HepG2 (cell line): ENCODE data around the gene RPUSD3. TPM values are rescaled to one million over a fixed set of nuclear protein-coding genes. Genes with fewer than 3 reads are reported as not detected.
A peak's percentile ranks its signal among the peaks of the same experiment; 100 is the strongest.

Experiments used
- ATAC-seq: fragments of 200-7000 bp; cut with Tn5 transposase; 3 replicates; pipeline ENCODE4 v1.9.1; 2020; ENCODE audit warnings: mild to moderate bottlenecking, moderate library complexity
- Bru-seq: library from RNA; stranded (reverse); fragments of 400-500 nt; gene quantifications from one replicate; lab custom pipeline; 2021; lab: Mats Ljungman, UMichigan
- BruChase-seq, 2 experiments: library from RNA; stranded (reverse); fragments of 400-500 nt; gene quantifications; one replicate each; lab custom pipeline; 2021; lab: Mats Ljungman, UMichigan
- BruUV-seq: library from RNA; stranded (reverse); fragments of 400-500 nt; replicated peaks from 2 replicates; lab custom pipeline; 2021; lab: Mats Ljungman, UMichigan
- CTCF ChIA-PET: fragments of 300-600 bp; formaldehyde crosslinking; extraction: SDS; loops from one replicate; lab custom pipeline; 2021; ENCODE audit warnings: low total read pairs, inconsistent platforms, low intra/inter-chr PET ratio; lab: Yijun Ruan, JAX
- POLR2A ChIA-PET: fragments of 350-600 bp; sonication (Branson Sonifier 250); formaldehyde crosslinking; loops from one replicate; lab custom pipeline; 2020; ENCODE audit warnings: antibody characterized with exemption, inconsistent platforms; lab: Yijun Ruan, JAX
- DNase-seq: peaks from one replicate; pipeline ENCODE4 v3.0.0-alpha.2; 2015; ENCODE audit warnings: low spot score
- FAIRE-seq: peaks from 3 replicates; lab custom pipeline; 2011; peaks lifted over from hg19 to GRCh38; lab: Jason Lieb, UNC
- H2AFZ ChIP-seq: one replicate; pipeline ENCODE4 v1.6.1; 2011; ENCODE audit warnings: low read length, inconsistent platforms
- H3K27ac ChIP-seq: fragments of 300-600 bp; 3 replicates; pipeline ENCODE4 v1.8.0; 2011; ENCODE audit warnings: mixed run types, mild to moderate bottlenecking, mixed read lengths, low read length, inconsistent platforms; ENCODE audit not compliant: insufficient read depth; ENCODE audit errors: extremely low read length
- H3K27me3 ChIP-seq, 2 experiments: fragments of 200-600 bp in 1 of 2; 2 replicates in 1 of 2; 3 replicates in 1 of 2; pipeline versions ENCODE4 v1.6.0 to v1.8.0; 2011; ENCODE audit warnings: low read length in 2 of 2, mild to moderate bottlenecking in 2 of 2, moderate library complexity in 2 of 2, inconsistent platforms in 1 of 2; ENCODE audit not compliant: insufficient read depth in 2 of 2, control insufficient read depth in 1 of 2
- H3K36me3 ChIP-seq, 2 experiments: fragments of 200-600 bp in 1 of 2; replicated peaks in 1 of 2; 2 replicates in 1 of 2; 3 replicates in 1 of 2; pipeline versions ENCODE4 v1.5.1 to v1.8.0; 2011; ENCODE audit warnings: low read length in 2 of 2, inconsistent platforms in 1 of 2; ENCODE audit not compliant: insufficient read depth in 2 of 2, control insufficient read depth in 1 of 2
- H3K4me1 ChIP-seq: 2 replicates; pipeline ENCODE4 v1.5.1; 2012; ENCODE audit warnings: low read length, inconsistent platforms; ENCODE audit not compliant: insufficient read depth
- H3K4me2 ChIP-seq: 2 replicates; pipeline ENCODE4 v1.6.0; 2011; ENCODE audit warnings: low read depth, low read length, inconsistent platforms
- H3K4me3 ChIP-seq, 3 experiments: fragments of 200-600 bp in 1 of 3; sonication (generic), shearing (Covaris generic) in 1 of 3; replicated peaks in 1 of 3; 2 replicates each; pipeline ENCODE4 v1.5.1; 2011 to 2016; ENCODE audit warnings: low read length in 3 of 3, inconsistent platforms in 2 of 3, low read depth in 2 of 3, mild to moderate bottlenecking in 2 of 3, control low read depth in 1 of 3, mixed read lengths in 1 of 3; ENCODE audit not compliant: insufficient read depth in 1 of 3
- H3K79me2 ChIP-seq: one replicate; pipeline ENCODE4 v1.6.1; 2011; ENCODE audit warnings: low read length, inconsistent platforms; ENCODE audit not compliant: insufficient read depth
- H3K9ac ChIP-seq: 2 replicates; pipeline ENCODE4 v1.6.0; 2011; ENCODE audit warnings: mild to moderate bottlenecking, low read depth, low read length, inconsistent platforms; ENCODE audit not compliant: insufficient read depth
- H3K9me3 ChIP-seq: 2 replicates; pipeline ENCODE4 v1.5.1; 2012; ENCODE audit warnings: mild to moderate bottlenecking, low read length
- H4K20me1 ChIP-seq: 2 replicates; pipeline ENCODE4 v1.6.0; 2011; ENCODE audit warnings: inconsistent platforms, mild to moderate bottlenecking, low read length, moderate library complexity; ENCODE audit not compliant: insufficient read depth
- ARNT2 ChIP-seq: sonication (generic); formaldehyde crosslinking; IDR thresholded peaks from 2 replicates; pipeline ENCODE4 v1.8.0; 2022; ENCODE audit warnings: mild to moderate bottlenecking, low read depth, missing genetic modification reagents, moderate library complexity
- CENPX ChIP-seq: sonication (generic); formaldehyde crosslinking; IDR thresholded peaks from 2 replicates; pipeline ENCODE4 v1.9.0; 2021; ENCODE audit warnings: mild to moderate bottlenecking, missing genetic modification reagents, moderate library complexity
- JARID2 ChIP-seq: sonication (generic); formaldehyde crosslinking; IDR thresholded peaks from 2 replicates; pipeline ENCODE4 v1.8.1; 2023; ENCODE audit warnings: missing genetic modification reagents, inconsistent platforms; ENCODE audit not compliant: insufficient replicate concordance
- KLF11 ChIP-seq: IDR thresholded peaks from 2 replicates; pipeline ENCODE4 v1.6.1; 2016; ENCODE audit warnings: missing compliant biosample characterization
- MLX ChIP-seq: IDR thresholded peaks from 2 replicates; pipeline ENCODE4 v1.6.1; 2016
- MXD1 ChIP-seq: sonication (generic); formaldehyde crosslinking; IDR thresholded peaks from 2 replicates; pipeline ENCODE4 v1.4.0; 2020; ENCODE audit warnings: mild to moderate bottlenecking, missing genetic modification reagents
- NCOA5 ChIP-seq: sonication (generic); formaldehyde crosslinking; IDR thresholded peaks from 2 replicates; pipeline ENCODE4 v1.4.0; 2020; ENCODE audit warnings: missing genetic modification reagents
- PLRG1 ChIP-seq: fragments of 450-650 bp; conservative IDR thresholded peaks from 2 replicates; pipeline ENCODE4 v1.6.1; 2016
- POLR2A ChIP-seq, 2 experiments: IDR thresholded peaks; 2 replicates each; pipeline ENCODE4 v1.6.1; 2011; ENCODE audit warnings: low read depth in 2 of 2, low read length in 2 of 2, mild to moderate bottlenecking in 1 of 2, moderate library complexity in 1 of 2; ENCODE audit not compliant: insufficient read depth in 1 of 2
- RFX3 ChIP-seq: IDR thresholded peaks from 2 replicates; pipeline ENCODE4 v1.6.1; 2016; ENCODE audit warnings: missing biosample characterization, missing genetic modification reagents
- TP53 ChIP-seq: sonication (generic); formaldehyde crosslinking; conservative IDR thresholded peaks from 2 replicates; pipeline ENCODE4 v1.4.0; 2020; ENCODE audit warnings: missing genetic modification reagents
- ZNF180 ChIP-seq: sonication (generic); formaldehyde crosslinking; IDR thresholded peaks from 2 replicates; pipeline ENCODE4 v1.4.0; 2020; ENCODE audit warnings: low read depth, missing genetic modification reagents, borderline replicate concordance
- ZNF333 ChIP-seq: sonication (generic); formaldehyde crosslinking; IDR thresholded peaks from 2 replicates; pipeline ENCODE4 v1.4.0; 2020; ENCODE audit warnings: mild to moderate bottlenecking, missing genetic modification reagents, borderline replicate concordance
- ZNF33B ChIP-seq: sonication (generic); formaldehyde crosslinking; IDR thresholded peaks from 2 replicates; pipeline ENCODE4 v1.5.1; 2020; ENCODE audit warnings: mild to moderate bottlenecking, missing genetic modification reagents
- ZNF501 ChIP-seq: sonication (generic); formaldehyde crosslinking; IDR thresholded peaks from 2 replicates; pipeline ENCODE4 v1.5.1; 2020; ENCODE audit warnings: mild to moderate bottlenecking, moderate library complexity, missing genetic modification reagents
- ZNF776 ChIP-seq: sonication (generic); formaldehyde crosslinking; IDR thresholded peaks from 2 replicates; pipeline ENCODE4 v1.4.0; 2020; ENCODE audit warnings: mild to moderate bottlenecking, missing genetic modification reagents
- WGBS: methylation state at CpG from one replicate; pipeline ENCODE4 v1.1.6; 2017; ENCODE audit warnings: low lambda C conversion rate; 5-methylcytosine and 5-hydroxymethylcytosine counted together
- in situ Hi-C: cut with HindIII; loops from 2 replicates; pipeline ENCODE4 v1.10.0; 2017; ENCODE audit warnings: low pct_unique_long_range_greater_than_20kb; ENCODE audit not compliant: extremely low pct_ligation_motif_present
- intact Hi-C: fragments of 100-400 bp; cut with micrococcal nuclease; formaldehyde crosslinking; loops from one replicate; pipeline ENCODE4 v1.10.0; 2022; ENCODE audit not compliant: unreplicated experiment
- long read RNA-seq, 2 experiments: library from RNA in 1 of 2; library from polyadenylated mRNA in 1 of 2; stranded (forward) in 1 of 2; unstranded in 1 of 2; transcript quantifications; one replicate each; pipeline ENCODE4 v2.0.0, GENCODE V29; 2019 to 2022
- polyA minus RNA-seq, 3 experiments: library from RNA; depleted of rRNA, polyadenylated mRNA; stranded (reverse); fragments of >200 nt; gene quantifications; 2 replicates each; pipeline ENCODE4 v1.2.3, GENCODE V29; 2011; ENCODE audit warnings: low replicate concordance in 1 of 3
- polyA plus RNA-seq, 8 experiments: library from polyadenylated mRNA; depleted of rRNA in 3 of 8; stranded (reverse) in 7 of 8; unstranded in 1 of 8; fragments of >200 nt; fragmentation: Illumina TruSeq in 4 of 8; extraction: Trizol in 4 of 8; gene quantifications; 2 replicates each; pipeline versions ENCODE4 v1.2.1 to v1.2.3, GENCODE V29; 2011 to 2016; ENCODE audit warnings: low read depth in 4 of 8, missing spikeins in 1 of 8, mixed read lengths in 1 of 8; ENCODE audit not compliant: insufficient read depth in 1 of 8
- total RNA-seq, 5 experiments: library from RNA; depleted of rRNA; stranded (reverse); fragments of >200 nt; fragmentation: Illumina TruSeq; extraction: Trizol; gene quantifications; 2 replicates each; pipeline ENCODE4 v1.2.3, GENCODE V29; 2016; ENCODE audit warnings: low read depth in 1 of 5

RPUSD3 gene
- 30.3 and 32.1 TPM in 2 replicates for total RNA-seq (2016; rRNA removed; fragmentation: Illumina TruSeq; extraction: Trizol)
- total RNA-seq (2016; cell fraction: cytosol; rRNA removed; fragmentation: Illumina TruSeq; extraction: Trizol; ENCODE audit: low read depth): 19.4 and 22.8 TPM in 2 replicates
- 31.0 and 32.4 TPM in 2 replicates for total RNA-seq (2016; cell fraction: insoluble cytoplasmic fraction; rRNA removed; fragmentation: Illumina TruSeq; extraction: Trizol)
- 23.0 and 24.2 TPM in 2 replicates for total RNA-seq (2016; cell fraction: membrane; rRNA removed; fragmentation: Illumina TruSeq; extraction: Trizol)
- 15.6 and 16.2 TPM in 2 replicates for total RNA-seq (2016; cell fraction: nucleus; rRNA removed; fragmentation: Illumina TruSeq; extraction: Trizol)
- 48.7 and 55.5 TPM in 2 replicates for polyA plus RNA-seq (2011; rRNA removed)
- polyA plus RNA-seq (2011; cell fraction: cytosol; rRNA removed): 24.5 and 32.1 TPM in 2 replicates
- polyA plus RNA-seq (2011; cell fraction: nucleus; rRNA removed): 33.9 and 36.3 TPM in 2 replicates
- 23.0 and 27.6 TPM in 2 replicates for polyA plus RNA-seq (2012)
- 12.3 and 13.4 TPM in 2 replicates for polyA plus RNA-seq (2016; cell fraction: cytosol; fragmentation: Illumina TruSeq; extraction: Trizol; ENCODE audit: low read depth)
- polyA plus RNA-seq (2016; cell fraction: insoluble cytoplasmic fraction; fragmentation: Illumina TruSeq; extraction: Trizol; ENCODE audit: low read depth): 42.6 and 42.9 TPM in 2 replicates
- polyA plus RNA-seq (2016; cell fraction: membrane; fragmentation: Illumina TruSeq; extraction: Trizol; ENCODE audit: low read depth): 17.8 TPM in 2 replicates
- 39.3 and 39.8 TPM in 2 replicates for polyA plus RNA-seq (2016; cell fraction: nucleus; fragmentation: Illumina TruSeq; extraction: Trizol; ENCODE audit: insufficient read depth, low read depth)
- 49.6 and 51.5 TPM in 2 replicates for polyA minus RNA-seq (2011; rRNA and poly(A)+ RNA removed; ENCODE audit: low replicate concordance)
- 11.9 and 14.9 TPM in 2 replicates for polyA minus RNA-seq (2011; cell fraction: cytosol; rRNA and poly(A)+ RNA removed)
- 5.7 and 11.1 TPM in 2 replicates for polyA minus RNA-seq (2011; cell fraction: nucleus; rRNA and poly(A)+ RNA removed)
- percentile 63 among the genes with signal in this experiment for Bru-seq, nascent RNA
- percentile 59 among the genes with signal in this experiment for BruChase-seq, experiment 1, labeled RNA remaining after a 6-hour chase
- BruChase-seq, experiment 2, labeled RNA remaining after a 2-hour chase: percentile 60 among the genes with signal in this experiment
- long read RNA-seq, experiment 1, transcript RPUSD3-216 (4 exons, 2,491 nt): minor isoform, 8 of 81 reads
- long read RNA-seq, experiment 1, transcript RPUSD3-201 (9 exons, 1,225 nt): major isoform, 49 of 81 reads
- long read RNA-seq, experiment 1, partial matches to known transcripts: 9 of 81 reads
- long read RNA-seq, experiment 1, other reads (novel, unspliced or antisense): 14 of 81 reads
- long read RNA-seq, experiment 2, transcript RPUSD3-216 (4 exons, 2,491 nt): minor isoform, 6 of 61 reads
- long read RNA-seq, experiment 2, transcript RPUSD3-201 (9 exons, 1,225 nt): major isoform, 39 of 61 reads
- long read RNA-seq, experiment 2, partial matches to known transcripts: 4 of 61 reads
- long read RNA-seq, experiment 2, other reads (novel, unspliced or antisense): 9 of 61 reads

- H2AFZ ChIP-seq: peak within 1 kb of the TSS; percentile 94
- TF ChIP-seq ZNF333 (CRISPR knock-in tag) (peak; percentile 85; the same call in 1 of the 2 replicates), NCOA5 (CRISPR knock-in tag) (no peak), ZNF501 (peak; percentile 46; the same call in 1 of the 2 replicates), MXD1 (CRISPR knock-in tag) (peak; percentile 92), KLF11 (CRISPR knock-in tag) (peak; percentile 55; the same call in 1 of the 2 replicates), POLR2A (IDR thresholded peaks at IDR 0.05; ENCODE audit: insufficient read depth in 1 of 2, low read depth in 2 of 2, low read length in 2 of 2) (peak in 1 of 2 experiments; percentile 86; a peak in 3 of 4 replicates), MLX (no peak), ZNF33B (CRISPR knock-in tag) (no peak; the same call in 1 of the 2 replicates), CENPX (CRISPR knock-in tag) (no peak), RFX3 (CRISPR knock-in tag) (no peak), TP53 (no peak), PLRG1 (no peak), ARNT2 (CRISPR knock-in tag) (no peak), JARID2 (CRISPR knock-in tag) (no peak), ZNF776 (CRISPR knock-in tag) (peak; percentile 30; the same call in 1 of the 2 replicates), ZNF180 (CRISPR knock-in tag) (no peak)
These were observed at the start of gene RPUSD3 for GRCh38 chr3:9843715-9844438. TSS of gene RPUSD3 (minus strand) at chr3:9844008. CDS start at chr3:9843990, 18 bp downstream.

More at GRCh38 chr3:9843715-9844438, at the start of gene RPUSD3:
- Histone ChIP-seq H3K4me1 (peaks cover 22% of the 10 kb centered on the region), H3K27ac (peak within 1 kb of the TSS; percentile 56), H3K36me3 (peaks cover 8 to 30% of the 10 kb centered on the region in 2 experiments; a peak in 4 of 5 replicates), H3K79me2 (no peaks in the 10 kb centered on the region), H3K9ac (peak within 1 kb of the TSS; percentile 74), H3K4me2 (peak within 1 kb of the TSS; percentile 93), H3K9me3 (no peaks in the 10 kb centered on the region), H3K27me3 (no peaks in the 10 kb centered on the region; a peak in 1 of 5 replicates), H4K20me1 (no peaks in the 10 kb centered on the region), H3K4me3 (peak within 1 kb of the TSS; percentile 74 to 94 (median 87))
- in situ Hi-C loops (no loop called here), intact Hi-C loops (loop anchor here (5.0 kb wide), 1 partner anchor 383 kb away; no protein-coding TSS in a partner anchor)
- DNase-seq: peak; percentile 82
- TSS peak; percentile 80 for BruUV-seq
- CTCF ChIA-PET: no interaction called here
- WGBS: under 1% methylated on average over 29 of the region's 42 CpGs
- POLR2A ChIA-PET: interaction anchor here (0.7 to 3.6 kb wide), 13 partner anchors 9 to 103 kb away, joined by 3 to 18 read pairs (median 6); partner anchors contain the start of genes ARPC4, CRELD1, IL17RC and IL17RE
- FAIRE-seq: peak; percentile 89
- ATAC-seq: peak; percentile 98
